ENCODE data around the gene CALHM5. TPM values are rescaled to one million over a fixed set of nuclear protein-coding genes. Genes with fewer than 3 reads are reported as not detected.
A peak's percentile ranks its signal among the peaks of the same experiment; 100 is the strongest.

The CALHM5 gene
- polyA plus RNA-seq, 2 of the 4 experiments (the other 2 are of a cell fraction) = 0.09 TPM

DNA sequence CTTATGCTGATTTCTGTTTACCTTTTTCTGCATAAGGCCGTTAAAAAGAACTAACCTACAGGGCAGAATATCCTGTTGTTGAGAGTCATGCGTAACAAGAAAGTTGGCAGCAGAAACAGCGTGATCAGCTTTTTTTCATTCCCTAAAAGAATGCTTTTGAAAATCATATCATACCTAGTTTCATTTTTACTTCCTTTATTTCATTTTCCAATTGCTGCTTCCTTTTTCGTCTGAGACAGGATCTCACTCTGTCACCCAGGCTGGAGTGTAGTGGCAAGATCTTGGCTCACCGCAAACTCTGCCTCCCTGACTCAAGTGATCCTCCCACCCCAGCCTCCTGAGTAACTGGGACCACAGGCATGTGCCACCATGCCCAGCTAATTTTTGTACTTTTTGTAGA, 46.2 kb upstream of the CALHM5 start:
- Histone ChIP-seq H3K4me2 (no peak overlapping the region), H3K4me3 (no peak overlapping the region), H3K4me1 (no peaks in the 10 kb centered on the region), H3K9me3 (no peaks in the 10 kb centered on the region), H3K27ac (no peak overlapping the region)
- ATAC-seq = no peak
- TF ChIP-seq HOXB5 (CRISPR knock-in tag; IDR thresholded peaks at IDR 0.05) (no peak), MAFK (IDR thresholded peaks at IDR 0.05; ENCODE audit: partially characterized antibody) (peak; percentile 10)
- ChIA-PET CTCF (interaction anchor here (0.6 kb wide), 1 partner anchor 709 kb away, joined by 3 read pairs; no protein-coding TSS in a partner anchor), POLR2A (no interaction called here)
- FAIRE-seq = no peak
- no peak for DNase-seq (ENCODE audit: low read depth in 1 of 2, low spot score in 1 of 2)
- WGBS (ENCODE audit: missing lambda C conversion rate) = 75% methylated on average over 5 of the region's 5 CpGs

GRCh38 chr6:116467096-116467495, 44.3 kb upstream of the CALHM5 start:
- Histone ChIP-seq H3K4me1 (no peaks in the 10 kb centered on the region), H3K4me3 (no peak overlapping the region), H3K27ac (no peak overlapping the region), H3K9me3 (no peaks in the 10 kb centered on the region), H3K4me2 (no peak overlapping the region)
- ChIA-PET POLR2A (no interaction called here), CTCF (no interaction called here)
- DNase-seq (ENCODE audit: low read depth in 1 of 2, low spot score in 1 of 2) = no peak
- no peak for ATAC-seq
- WGBS (ENCODE audit: missing lambda C conversion rate) = 100% methylated on average over 1 of the region's 1 CpG
- TF ChIP-seq FOXS1 (CRISPR knock-in tag; IDR thresholded peaks at IDR 0.05) = no peak
- TF ChIP-seq, protein P1, sequence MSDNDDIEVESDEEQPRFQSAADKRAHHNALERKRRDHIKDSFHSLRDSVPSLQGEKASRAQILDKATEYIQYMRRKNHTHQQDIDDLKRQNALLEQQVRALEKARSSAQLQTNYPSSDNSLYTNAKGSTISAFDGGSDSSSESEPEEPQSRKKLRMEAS (IDR thresholded peaks at IDR 0.05) = no peak
- TF ChIP-seq SMC3 (IDR thresholded peaks at IDR 0.05) = no peak
- no peak for TF ChIP-seq ESRRA (IDR thresholded peaks at IDR 0.05; ENCODE audit: borderline replicate concordance, low read length)
- TF ChIP-seq HOXB5 (CRISPR knock-in tag; IDR thresholded peaks at IDR 0.05) = no peak
- TF ChIP-seq HES2 (IDR thresholded peaks at IDR 0.05) = no peak
- TF ChIP-seq RCOR1 (IDR thresholded peaks at IDR 0.05; ENCODE audit: low read depth, low read length) = no peak
- TF ChIP-seq, protein P2, sequence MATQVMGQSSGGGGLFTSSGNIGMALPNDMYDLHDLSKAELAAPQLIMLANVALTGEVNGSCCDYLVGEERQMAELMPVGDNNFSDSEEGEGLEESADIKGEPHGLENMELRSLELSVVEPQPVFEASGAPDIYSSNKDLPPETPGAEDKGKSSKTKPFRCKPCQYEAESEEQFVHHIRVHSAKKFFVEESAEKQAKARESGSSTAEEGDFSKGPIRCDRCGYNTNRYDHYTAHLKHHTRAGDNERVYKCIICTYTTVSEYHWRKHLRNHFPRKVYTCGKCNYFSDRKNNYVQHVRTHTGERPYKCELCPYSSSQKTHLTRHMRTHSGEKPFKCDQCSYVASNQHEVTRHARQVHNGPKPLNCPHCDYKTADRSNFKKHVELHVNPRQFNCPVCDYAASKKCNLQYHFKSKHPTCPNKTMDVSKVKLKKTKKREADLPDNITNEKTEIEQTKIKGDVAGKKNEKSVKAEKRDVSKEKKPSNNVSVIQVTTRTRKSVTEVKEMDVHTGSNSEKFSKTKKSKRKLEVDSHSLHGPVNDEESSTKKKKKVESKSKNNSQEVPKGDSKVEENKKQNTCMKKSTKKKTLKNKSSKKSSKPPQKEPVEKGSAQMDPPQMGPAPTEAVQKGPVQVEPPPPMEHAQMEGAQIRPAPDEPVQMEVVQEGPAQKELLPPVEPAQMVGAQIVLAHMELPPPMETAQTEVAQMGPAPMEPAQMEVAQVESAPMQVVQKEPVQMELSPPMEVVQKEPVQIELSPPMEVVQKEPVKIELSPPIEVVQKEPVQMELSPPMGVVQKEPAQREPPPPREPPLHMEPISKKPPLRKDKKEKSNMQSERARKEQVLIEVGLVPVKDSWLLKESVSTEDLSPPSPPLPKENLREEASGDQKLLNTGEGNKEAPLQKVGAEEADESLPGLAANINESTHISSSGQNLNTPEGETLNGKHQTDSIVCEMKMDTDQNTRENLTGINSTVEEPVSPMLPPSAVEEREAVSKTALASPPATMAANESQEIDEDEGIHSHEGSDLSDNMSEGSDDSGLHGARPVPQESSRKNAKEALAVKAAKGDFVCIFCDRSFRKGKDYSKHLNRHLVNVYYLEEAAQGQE (IDR thresholded peaks at IDR 0.05) = no peak
- TF ChIP-seq GATA3 (IDR thresholded peaks at IDR 0.05; ENCODE audit: borderline replicate concordance) = no peak
- no peak for FAIRE-seq

- POLR2A ChIA-PET = no interaction called here
- Histone ChIP-seq H3K27ac (no peak overlapping the region), H3K4me1 (no peaks in the 10 kb centered on the region), H3K4me2 (no peak overlapping the region), H3K4me3 (no peak overlapping the region), H3K9me3 (no peaks in the 10 kb centered on the region)
- CTCF ChIA-PET = interaction anchor here (0.6 kb wide), 1 partner anchor 107 kb away, joined by 4 read pairs; no protein-coding TSS in a partner anchor
- TF ChIP-seq POLR2A (IDR thresholded peaks at IDR 0.05; ENCODE audit: low read length) (no peak), KDM5A (IDR thresholded peaks at IDR 0.05) (no peak), ZFP36 (IDR thresholded peaks at IDR 0.05; ENCODE audit: borderline replicate concordance, partially characterized antibody) (no peak), RAD21 (conservative IDR thresholded peaks at IDR 0.05 in 1 of 2, IDR thresholded peaks at IDR 0.05 in 1 of 2) (no peak), RCOR1 (IDR thresholded peaks at IDR 0.05; ENCODE audit: low read depth, low read length) (no peak), HEYL (CRISPR knock-in tag; IDR thresholded peaks at IDR 0.05) (no peak), SREBF2 (IDR thresholded peaks at IDR 0.05) (no peak), HOXA7 (CRISPR knock-in tag; IDR thresholded peaks at IDR 0.05) (no peak), SMC3 (IDR thresholded peaks at IDR 0.05) (no peak), NR3C1 (IDR thresholded peaks at IDR 0.05) (no peak), CBX8 (IDR thresholded peaks at IDR 0.05) (no peak)
- TF ChIP-seq, protein P3, sequence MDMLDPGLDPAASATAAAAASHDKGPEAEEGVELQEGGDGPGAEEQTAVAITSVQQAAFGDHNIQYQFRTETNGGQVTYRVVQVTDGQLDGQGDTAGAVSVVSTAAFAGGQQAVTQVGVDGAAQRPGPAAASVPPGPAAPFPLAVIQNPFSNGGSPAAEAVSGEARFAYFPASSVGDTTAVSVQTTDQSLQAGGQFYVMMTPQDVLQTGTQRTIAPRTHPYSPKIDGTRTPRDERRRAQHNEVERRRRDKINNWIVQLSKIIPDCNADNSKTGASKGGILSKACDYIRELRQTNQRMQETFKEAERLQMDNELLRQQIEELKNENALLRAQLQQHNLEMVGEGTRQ (IDR thresholded peaks at IDR 0.05) = no peak
- TF ChIP-seq, protein P2 (IDR thresholded peaks at IDR 0.05) = no peak
- FAIRE-seq (no peak), ATAC-seq (no peak), DNase-seq (ENCODE audit: low read depth in 1 of 2, low spot score in 1 of 2) (no peak)
Observed at GRCh38 chr6:116467514-116467913, 43.9 kb upstream of the CALHM5 start.

All from A549 (cell line).